Measurements from ENCODE around the gene CDC42BPA.

CDC42BPA gene

GRCh38 chr1:227335242-227336020 lies 17.1 kb upstream of the CDC42BPA start:
- DNase-seq (ENCODE audit: low read depth in 2 of 2), result no peak

- no peak for DNase-seq (ENCODE audit: low read depth in 2 of 2)
Measured at GRCh38 chr1:227333423-227333822, 15.1 kb upstream of the CDC42BPA start.

- DNase-seq (ENCODE audit: low read depth in 2 of 2), result no peak
Measured at GRCh38 chr1:227330279-227331076, 12.2 kb upstream of the CDC42BPA start.

- DNase-seq (ENCODE audit: low read depth in 2 of 2), result no peak
Measured at GRCh38 chr1:227328405-227329019, 10.2 kb upstream of the CDC42BPA start.

- no peak for DNase-seq (ENCODE audit: low read depth in 2 of 2)
Measured at GRCh38 chr1:227325156-227325555, 6.9 kb upstream of the CDC42BPA start.

- no peak for DNase-seq (ENCODE audit: low read depth in 2 of 2)
Measured at GRCh38 chr1:227323967-227324268, 5.6 kb upstream of the CDC42BPA start.

GRCh38 chr1:227323171-227323966 lies 5.1 kb upstream of the CDC42BPA start:
- no peak for DNase-seq (ENCODE audit: low read depth in 2 of 2)

GRCh38 chr1:227322376-227322775 lies 4.1 kb upstream of the CDC42BPA start:
- no peak for DNase-seq (ENCODE audit: low read depth in 2 of 2)

GRCh38 chr1:227321035-227321434 lies 2.7 kb upstream of the CDC42BPA start:
- DNase-seq (ENCODE audit: low read depth in 2 of 2), result no peak

GRCh38 chr1:227320476-227320875 lies 2.2 kb upstream of the CDC42BPA start:
- DNase-seq (ENCODE audit: low read depth in 2 of 2), result no peak

- DNase-seq (ENCODE audit: low read depth in 2 of 2), result no peak
Measured at GRCh38 chr1:227318853-227319607, 738 bp upstream of the CDC42BPA start.

GRCh38 chr1:227317523-227318015 lies 723 bp downstream of the CDC42BPA start:
- no peak for DNase-seq (ENCODE audit: low read depth in 2 of 2)

GRCh38 chr1:227317011-227317451 lies 1.3 kb downstream of the CDC42BPA start:
- no peak for DNase-seq (ENCODE audit: low read depth in 2 of 2)

GRCh38 chr1:227316456-227316855 lies 1.8 kb downstream of the CDC42BPA start:
- DNase-seq (ENCODE audit: low read depth in 2 of 2), result no peak

GRCh38 chr1:227315629-227316346 lies 2.5 kb downstream of the CDC42BPA start:
- no peak for DNase-seq (ENCODE audit: low read depth in 2 of 2)

- no peak for DNase-seq (ENCODE audit: low read depth in 2 of 2)
Measured at GRCh38 chr1:227314014-227314848, 4.1 kb downstream of the CDC42BPA start.

- no peak for DNase-seq (ENCODE audit: low read depth in 2 of 2)
Measured at GRCh38 chr1:227312361-227313025, 5.8 kb downstream of the CDC42BPA start.

- no peak for DNase-seq (ENCODE audit: low read depth in 2 of 2)
Measured at GRCh38 chr1:227311389-227312001, 6.8 kb downstream of the CDC42BPA start.
